ENCODE results near the gene CA5A. TPM values are rescaled to one million over a fixed set of nuclear protein-coding genes. Genes with fewer than 3 reads are reported as not detected.
A peak's percentile ranks its signal among the peaks of the same experiment; 100 is the strongest.

The CA5A gene
- total and polyA plus RNA-seq, 2 experiments from 2014 or later: not detected

- TF ChIP-seq, protein P1, sequence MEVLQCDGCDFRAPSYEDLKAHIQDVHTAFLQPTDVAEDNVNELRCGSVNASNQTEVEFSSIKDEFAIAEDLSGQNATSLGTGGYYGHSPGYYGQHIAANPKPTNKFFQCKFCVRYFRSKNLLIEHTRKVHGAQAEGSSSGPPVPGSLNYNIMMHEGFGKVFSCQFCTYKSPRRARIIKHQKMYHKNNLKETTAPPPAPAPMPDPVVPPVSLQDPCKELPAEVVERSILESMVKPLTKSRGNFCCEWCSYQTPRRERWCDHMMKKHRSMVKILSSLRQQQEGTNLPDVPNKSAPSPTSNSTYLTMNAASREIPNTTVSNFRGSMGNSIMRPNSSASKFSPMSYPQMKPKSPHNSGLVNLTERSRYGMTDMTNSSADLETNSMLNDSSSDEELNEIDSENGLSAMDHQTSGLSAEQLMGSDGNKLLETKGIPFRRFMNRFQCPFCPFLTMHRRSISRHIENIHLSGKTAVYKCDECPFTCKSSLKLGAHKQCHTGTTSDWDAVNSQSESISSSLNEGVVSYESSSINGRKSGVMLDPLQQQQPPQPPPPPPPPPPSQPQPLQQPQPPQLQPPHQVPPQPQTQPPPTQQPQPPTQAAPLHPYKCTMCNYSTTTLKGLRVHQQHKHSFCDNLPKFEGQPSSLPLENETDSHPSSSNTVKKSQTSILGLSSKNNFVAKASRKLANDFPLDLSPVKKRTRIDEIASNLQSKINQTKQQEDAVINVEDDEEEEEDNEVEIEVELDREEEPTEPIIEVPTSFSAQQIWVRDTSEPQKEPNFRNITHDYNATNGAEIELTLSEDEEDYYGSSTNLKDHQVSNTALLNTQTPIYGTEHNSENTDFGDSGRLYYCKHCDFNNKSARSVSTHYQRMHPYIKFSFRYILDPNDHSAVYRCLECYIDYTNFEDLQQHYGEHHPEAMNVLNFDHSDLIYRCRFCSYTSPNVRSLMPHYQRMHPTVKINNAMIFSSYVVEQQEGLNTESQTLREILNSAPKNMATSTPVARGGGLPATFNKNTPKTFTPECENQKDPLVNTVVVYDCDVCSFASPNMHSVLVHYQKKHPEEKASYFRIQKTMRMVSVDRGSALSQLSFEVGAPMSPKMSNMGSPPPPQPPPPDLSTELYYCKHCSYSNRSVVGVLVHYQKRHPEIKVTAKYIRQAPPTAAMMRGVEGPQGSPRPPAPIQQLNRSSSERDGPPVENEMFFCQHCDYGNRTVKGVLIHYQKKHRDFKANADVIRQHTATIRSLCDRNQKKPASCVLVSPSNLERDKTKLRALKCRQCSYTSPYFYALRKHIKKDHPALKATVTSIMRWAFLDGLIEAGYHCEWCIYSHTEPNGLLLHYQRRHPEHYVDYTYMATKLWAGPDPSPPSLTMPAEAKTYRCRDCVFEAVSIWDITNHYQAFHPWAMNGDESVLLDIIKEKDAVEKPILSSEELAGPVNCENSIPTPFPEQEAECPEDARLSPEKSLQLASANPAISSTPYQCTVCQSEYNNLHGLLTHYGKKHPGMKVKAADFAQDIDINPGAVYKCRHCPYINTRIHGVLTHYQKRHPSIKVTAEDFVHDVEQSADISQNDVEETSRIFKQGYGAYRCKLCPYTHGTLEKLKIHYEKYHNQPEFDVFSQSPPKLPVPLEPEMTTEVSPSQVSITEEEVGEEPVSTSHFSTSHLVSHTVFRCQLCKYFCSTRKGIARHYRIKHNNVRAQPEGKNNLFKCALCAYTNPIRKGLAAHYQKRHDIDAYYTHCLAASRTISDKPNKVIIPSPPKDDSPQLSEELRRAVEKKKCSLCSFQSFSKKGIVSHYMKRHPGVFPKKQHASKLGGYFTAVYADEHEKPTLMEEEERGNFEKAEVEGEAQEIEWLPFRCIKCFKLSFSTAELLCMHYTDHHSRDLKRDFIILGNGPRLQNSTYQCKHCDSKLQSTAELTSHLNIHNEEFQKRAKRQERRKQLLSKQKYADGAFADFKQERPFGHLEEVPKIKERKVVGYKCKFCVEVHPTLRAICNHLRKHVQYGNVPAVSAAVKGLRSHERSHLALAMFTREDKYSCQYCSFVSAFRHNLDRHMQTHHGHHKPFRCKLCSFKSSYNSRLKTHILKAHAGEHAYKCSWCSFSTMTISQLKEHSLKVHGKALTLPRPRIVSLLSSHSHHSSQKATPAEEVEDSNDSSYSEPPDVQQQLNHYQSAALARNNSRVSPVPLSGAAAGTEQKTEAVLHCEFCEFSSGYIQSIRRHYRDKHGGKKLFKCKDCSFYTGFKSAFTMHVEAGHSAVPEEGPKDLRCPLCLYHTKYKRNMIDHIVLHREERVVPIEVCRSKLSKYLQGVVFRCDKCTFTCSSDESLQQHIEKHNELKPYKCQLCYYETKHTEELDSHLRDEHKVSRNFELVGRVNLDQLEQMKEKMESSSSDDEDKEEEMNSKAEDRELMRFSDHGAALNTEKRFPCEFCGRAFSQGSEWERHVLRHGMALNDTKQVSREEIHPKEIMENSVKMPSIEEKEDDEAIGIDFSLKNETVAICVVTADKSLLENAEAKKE (CRISPR knock-in tag; IDR thresholded peaks at IDR 0.05): no peak
- TF ChIP-seq, protein P2, sequence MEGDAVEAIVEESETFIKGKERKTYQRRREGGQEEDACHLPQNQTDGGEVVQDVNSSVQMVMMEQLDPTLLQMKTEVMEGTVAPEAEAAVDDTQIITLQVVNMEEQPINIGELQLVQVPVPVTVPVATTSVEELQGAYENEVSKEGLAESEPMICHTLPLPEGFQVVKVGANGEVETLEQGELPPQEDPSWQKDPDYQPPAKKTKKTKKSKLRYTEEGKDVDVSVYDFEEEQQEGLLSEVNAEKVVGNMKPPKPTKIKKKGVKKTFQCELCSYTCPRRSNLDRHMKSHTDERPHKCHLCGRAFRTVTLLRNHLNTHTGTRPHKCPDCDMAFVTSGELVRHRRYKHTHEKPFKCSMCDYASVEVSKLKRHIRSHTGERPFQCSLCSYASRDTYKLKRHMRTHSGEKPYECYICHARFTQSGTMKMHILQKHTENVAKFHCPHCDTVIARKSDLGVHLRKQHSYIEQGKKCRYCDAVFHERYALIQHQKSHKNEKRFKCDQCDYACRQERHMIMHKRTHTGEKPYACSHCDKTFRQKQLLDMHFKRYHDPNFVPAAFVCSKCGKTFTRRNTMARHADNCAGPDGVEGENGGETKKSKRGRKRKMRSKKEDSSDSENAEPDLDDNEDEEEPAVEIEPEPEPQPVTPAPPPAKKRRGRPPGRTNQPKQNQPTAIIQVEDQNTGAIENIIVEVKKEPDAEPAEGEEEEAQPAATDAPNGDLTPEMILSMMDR (conservative IDR thresholded peaks at IDR 0.05; ENCODE audit: low read depth in 2 of 2): no peak
Observed at GRCh38 chr16:87921236-87921773, 15.0 kb downstream of the CA5A start (continued).

DNA sequence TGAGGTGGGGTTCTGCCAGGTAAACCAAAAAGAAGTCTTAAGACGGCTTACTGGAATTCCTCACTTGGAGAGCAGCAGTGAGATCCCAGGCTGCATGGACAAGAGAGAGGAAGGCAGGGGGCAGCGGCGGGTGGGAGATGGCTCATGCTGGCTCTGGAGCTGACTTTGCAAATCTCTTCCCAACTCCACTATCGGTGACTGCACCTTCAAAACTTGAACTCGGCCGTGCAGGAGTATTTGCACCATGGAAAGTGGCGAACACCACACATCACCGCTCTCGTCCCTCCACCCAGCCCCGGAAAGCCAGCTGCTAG is 16.7 kb downstream of the CA5A start:
- no peak for TF ChIP-seq JUNB (IDR thresholded peaks at IDR 0.05; ENCODE audit: unreplicated experiment)
- TF ChIP-seq, protein P2 (conservative IDR thresholded peaks at IDR 0.05; ENCODE audit: low read depth in 2 of 2): peak in 1 of 2 experiments; percentile 54; a peak in 2 of 4 replicates
- H4K20me1 ChIP-seq (replicated peaks; ENCODE audit: insufficient read depth): no peaks in the 10 kb centered on the region
- Mint-ChIP-seq H3K27me3 (ENCODE audit: insufficient read depth, low read depth, poor library complexity) (peaks cover 13% of the 10 kb centered on the region), H3K36me3 (ENCODE audit: low read depth) (no peaks in the 10 kb centered on the region), H3K27ac (peak overlapping the region; percentile 74; the same call in 1 of the 2 replicates), H3K9me3 (0 out of 3 replicates have a peak, but pooled peaks cover 6% of the 10 kb centered on the region), H3K4me1 (peaks cover 11% of the 10 kb centered on the region), H3K4me3 (no peak overlapping the region)
- no peak overlapping the region for H3K4me2 ChIP-seq
- no peaks in the 10 kb centered on the region for H3K79me2 ChIP-seq (replicated peaks; ENCODE audit: insufficient read depth)
- H3K4me1 ChIP-seq (ENCODE audit: insufficient read depth): no peaks in the 10 kb centered on the region
- H2AFZ ChIP-seq: no peak overlapping the region
- H3K27me3 ChIP-seq (ENCODE audit: insufficient read depth): no peaks in the 10 kb centered on the region
- H3K36me3 ChIP-seq (ENCODE audit: insufficient read depth): no peaks in the 10 kb centered on the region
- DNase-seq (ENCODE audit: low spot score) (peak; percentile 51), ATAC-seq (peak; percentile 55)
- H3K27ac ChIP-seq (ENCODE audit: low read depth): no peak overlapping the region
- H3K9me2 ChIP-seq (ENCODE audit: insufficient read depth): no peaks in the 10 kb centered on the region
- 0 out of 2 replicates have a peak, but pooled peaks cover 6% of the 10 kb centered on the region for H3F3A ChIP-seq (replicated peaks; ENCODE audit: low read depth)
- H3K4me3 ChIP-seq: no peak overlapping the region

Measured in GM23338 (cell line).